Limb (tissue), 2 donors: Measurements from ENCODE around the gene PTPN11.
A peak's percentile ranks its signal among the peaks of the same experiment; 100 is the strongest.
"Not testable (repeated sequence)": the region's sequence is repeated elsewhere in the genome, so short reads cannot be mapped to it uniquely, and the experiment has no call there.

Experiments used
- DNase-seq, 2 donors: peaks; one replicate each; pipeline ENCODE4 v3.0.0-alpha.2; 2016; ENCODE audit errors: extremely low spot score in 2 of 2

Gene PTPN11

GRCh38 chr12:112514456-112514855, 95.7 kb downstream of the PTPN11 start:
- DNase-seq: no peak

GRCh38 chr12:112514926-112515642, 96.3 kb downstream of the PTPN11 start:
- no peak for DNase-seq

- DNase-seq: no peak
Measured at GRCh38 chr12:112515868-112516267, 97.1 kb downstream of the PTPN11 start.

GRCh38 chr12:112517730-112518364, 99.1 kb downstream of the PTPN11 start:
- no peak for DNase-seq

- no peak for DNase-seq
Measured at GRCh38 chr12:112518365-112518735, 99.6 kb downstream of the PTPN11 start.

GRCh38 chr12:112519841-112520340, 101.1 kb downstream of the PTPN11 start:
- DNase-seq: not testable (repeated sequence)

- no peak for DNase-seq
Measured at GRCh38 chr12:112523856-112524255, 105.1 kb downstream of the PTPN11 start.

- no peak for DNase-seq
Measured at GRCh38 chr12:112524269-112524668, 105.5 kb downstream of the PTPN11 start.

- DNase-seq: no peak
Measured at GRCh38 chr12:112524676-112525425, 106.1 kb downstream of the PTPN11 start.

GRCh38 chr12:112525426-112525809, 106.7 kb downstream of the PTPN11 start:
- DNase-seq: no peak

- no peak for DNase-seq
Measured at GRCh38 chr12:112527082-112527481, 108.3 kb downstream of the PTPN11 start.

GRCh38 chr12:112527501-112527900, 108.8 kb downstream of the PTPN11 start:
- DNase-seq: no peak

GRCh38 chr12:112528521-112528920, 109.8 kb downstream of the PTPN11 start:
- no peak for DNase-seq

GRCh38 chr12:112530941-112531340, 112.2 kb downstream of the PTPN11 start:
- DNase-seq: no peak

GRCh38 chr12:112532106-112532505, 113.4 kb downstream of the PTPN11 start:
- DNase-seq: no peak

GRCh38 chr12:112533528-112533927, 114.8 kb downstream of the PTPN11 start:
- no peak for DNase-seq

- DNase-seq: no peak
Measured at GRCh38 chr12:112535017-112535416, 116.3 kb downstream of the PTPN11 start.

GRCh38 chr12:112535637-112536366, 117.1 kb downstream of the PTPN11 start:
- DNase-seq: no peak

GRCh38 chr12:112536367-112536730, 117.6 kb downstream of the PTPN11 start:
- no peak for DNase-seq

GRCh38 chr12:112537710-112538396, 119.1 kb downstream of the PTPN11 start:
- peak in 1 of 2 donors; percentile 3 for DNase-seq

- DNase-seq: no peak
Measured at GRCh38 chr12:112538740-112539139, 120.0 kb downstream of the PTPN11 start.
